ENCODE measurements around the gene SLC16A11. TPM values are rescaled to one million over a fixed set of nuclear protein-coding genes. Genes with fewer than 3 reads are reported as not detected.

The SLC16A11 gene
- total RNA-seq, 1 experiment from 2014 or later, result not detected

- peak overlapping the region; percentile 92 for H3K27ac Mint-ChIP-seq (ENCODE audit: low read depth, unreplicated experiment)
- CTCF ChIA-PET, result interaction anchor here (0.6 to 5.3 kb wide), 38 partner anchors 15 to 1422 kb away, joined by 3 to 48 read pairs (median 4); partner anchors contain the start of genes KIAA0753, SLC16A13 and TXNDC17
- BruUV-seq (replicated peaks), result no TSS peak
- H3K4me3 Mint-ChIP-seq (ENCODE audit: unreplicated experiment), result peak overlapping the region; percentile 16
- no peak for TF ChIP-seq CTCF (IDR thresholded peaks at IDR 0.05; ENCODE audit: unreplicated experiment)
- H3K27me3 Mint-ChIP-seq (ENCODE audit: insufficient read depth, unreplicated experiment), result no peaks in the 10 kb centered on the region
- no peaks in the 10 kb centered on the region for H3K9me3 Mint-ChIP-seq (ENCODE audit: unreplicated experiment)
- intact Hi-C loops (cut with micrococcal nuclease), result loop anchor here (5.0 kb wide), 1 partner anchor 354 kb away; no protein-coding TSS in a partner anchor
- no peak for DNase-seq (ENCODE audit: unreplicated experiment)
- POLR2A ChIA-PET, result interaction anchor here (1.0 to 2.0 kb wide), 3 partner anchors 9 to 16 kb away, joined by 3 to 15 read pairs (median 10); partner anchors contain the start of genes RNASEK and SLC16A13
- H3K36me3 Mint-ChIP-seq (ENCODE audit: insufficient read depth, unreplicated experiment), result peaks cover 6% of the 10 kb centered on the region
- peaks cover 23% of the 10 kb centered on the region for H3K4me1 Mint-ChIP-seq (ENCODE audit: insufficient read depth, unreplicated experiment)
Observed at GRCh38 chr17:7020894-7021664, 22.8 kb downstream of the SLC16A11 start.

- peak; percentile 56 for DNase-seq (ENCODE audit: unreplicated experiment)
- peaks cover 23% of the 10 kb centered on the region for H3K4me1 Mint-ChIP-seq (ENCODE audit: insufficient read depth, unreplicated experiment)
- POLR2A ChIA-PET, result interaction anchor here (0.7 to 2.0 kb wide), 3 partner anchors 8 to 16 kb away, joined by 4 to 15 read pairs (median 10); partner anchors contain the start of genes RNASEK and SLC16A13
Observed at GRCh38 chr17:7019839-7020519, 23.9 kb downstream of the SLC16A11 start.

GRCh38 chr17:7019367-7019766 is 24.5 kb downstream of the SLC16A11 start:
- no peak for DNase-seq (ENCODE audit: unreplicated experiment)
- peak overlapping the region; percentile 67 for H3K4me3 Mint-ChIP-seq (ENCODE audit: unreplicated experiment)
- H3K27me3 Mint-ChIP-seq (ENCODE audit: insufficient read depth, unreplicated experiment), result no peaks in the 10 kb centered on the region
- H3K4me1 Mint-ChIP-seq (ENCODE audit: insufficient read depth, unreplicated experiment), result peaks cover 23% of the 10 kb centered on the region
- peaks cover 10% of the 10 kb centered on the region for H3K36me3 Mint-ChIP-seq (ENCODE audit: insufficient read depth, unreplicated experiment)
- H3K9me3 Mint-ChIP-seq (ENCODE audit: unreplicated experiment), result no peaks in the 10 kb centered on the region
- peak overlapping the region; percentile 92 for H3K27ac Mint-ChIP-seq (ENCODE audit: low read depth, unreplicated experiment)
- ChIA-PET POLR2A (interaction anchor here (0.7 kb wide), 1 partner anchor 16 kb away, joined by 4 read pairs; the partner anchor contains the start of gene SLC16A13), CTCF (interaction anchor here (0.6 to 5.3 kb wide), 8 partner anchors 8 to 1699 kb away, joined by 3 to 48 read pairs (median 3); no protein-coding TSS in a partner anchor)
- intact Hi-C loops (cut with micrococcal nuclease), result no loop called here
- no peak for TF ChIP-seq CTCF (IDR thresholded peaks at IDR 0.05; ENCODE audit: unreplicated experiment)
- BruUV-seq (replicated peaks), result no TSS peak

More at GRCh38 chr17:7019839-7020519, 23.9 kb downstream of the SLC16A11 start:
- Mint-ChIP-seq H3K27me3 (ENCODE audit: insufficient read depth, unreplicated experiment) (no peaks in the 10 kb centered on the region), H3K36me3 (ENCODE audit: insufficient read depth, unreplicated experiment) (peaks cover 6% of the 10 kb centered on the region), H3K27ac (ENCODE audit: low read depth, unreplicated experiment) (peak overlapping the region; percentile 92), H3K4me3 (ENCODE audit: unreplicated experiment) (peak overlapping the region; percentile 67), H3K9me3 (ENCODE audit: unreplicated experiment) (no peaks in the 10 kb centered on the region)
- TF ChIP-seq CTCF (IDR thresholded peaks at IDR 0.05; ENCODE audit: unreplicated experiment), result no peak
- intact Hi-C loops (cut with micrococcal nuclease), result loop anchor here (5.0 kb wide), 1 partner anchor 353 kb away; no protein-coding TSS in a partner anchor
- no TSS peak for BruUV-seq (replicated peaks)
- CTCF ChIA-PET, result interaction anchor here (0.6 to 5.3 kb wide), 8 partner anchors 12 to 356 kb away, joined by 3 to 48 read pairs (median 5); no protein-coding TSS in a partner anchor
